Measurements from ENCODE around the gene CAMSAP1.
"Not testable (repeated sequence)": the region's sequence is repeated elsewhere in the genome, so short reads cannot be mapped to it uniquely, and the experiment has no call there.

Gene CAMSAP1

DNA sequence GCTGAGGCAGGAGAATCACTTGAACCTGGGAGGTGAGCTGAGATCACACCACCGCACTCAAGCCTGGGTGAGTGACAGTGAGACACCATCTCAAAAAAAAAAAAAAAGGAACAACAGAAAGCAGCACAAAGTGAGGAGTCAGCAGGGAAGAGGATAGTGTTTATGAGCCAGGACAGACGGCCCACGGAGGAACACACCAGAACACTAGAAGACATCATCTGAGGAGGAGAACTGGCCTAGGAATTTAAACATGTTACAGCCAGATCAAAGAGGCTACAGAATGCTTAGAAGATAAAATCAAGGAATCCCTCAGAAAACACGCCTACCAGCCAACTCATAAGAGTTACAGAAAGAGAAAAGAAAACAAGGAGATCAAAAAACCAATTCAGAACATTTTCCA is 41.6 kb upstream of the CAMSAP1 start:
- H2AK5ac ChIP-seq (ENCODE audit: low read length) = no peak overlapping the region
- no peak overlapping the region for H3K18ac ChIP-seq (ENCODE audit: low read length)
- no peak overlapping the region for H3K4ac ChIP-seq (ENCODE audit: low read depth, low read length)
- no peak overlapping the region for H4K8ac ChIP-seq (ENCODE audit: low read depth, low read length)
- H3K27me3 ChIP-seq (ENCODE audit: insufficient read depth, low read length, poor library complexity) = no peaks in the 10 kb centered on the region
- no peak overlapping the region for H3K23ac ChIP-seq (ENCODE audit: low read length)
- H3K4me2 ChIP-seq (ENCODE audit: low read length) = no peak overlapping the region
- H3K4me1 ChIP-seq (ENCODE audit: control insufficient read depth, low read depth, low read length) = no peaks in the 10 kb centered on the region
- no peak overlapping the region for H3K9ac ChIP-seq (ENCODE audit: low read length)
- H3K79me1 ChIP-seq (ENCODE audit: low read length) = no peaks in the 10 kb centered on the region
- H4K5ac ChIP-seq (ENCODE audit: low read length) = no peak overlapping the region
- WGBS (ENCODE audit: extremely low coverage, insufficient coverage, low lambda C conversion rate) = no CpG with 5 or more reads among the region's 4 CpGs
- peaks cover 13% of the 10 kb centered on the region for H3K36me3 ChIP-seq (ENCODE audit: control insufficient read depth, insufficient read depth, low read length)
- H3K4me3 ChIP-seq (ENCODE audit: low read length) = no peak overlapping the region
- no peaks in the 10 kb centered on the region for H3K79me2 ChIP-seq (ENCODE audit: control insufficient read depth, insufficient read depth, low read length)
- no peak overlapping the region for H2BK15ac ChIP-seq (replicated peaks; ENCODE audit: low read depth)
- H2BK5ac ChIP-seq (ENCODE audit: low read length) = no peak overlapping the region
- H3K27ac ChIP-seq (ENCODE audit: low read depth, low read length) = no peak overlapping the region
- H2BK120ac ChIP-seq (ENCODE audit: low read depth, low read length) = no peak overlapping the region
- no peak overlapping the region for H3K56ac ChIP-seq (ENCODE audit: low read length)
- no peak for DNase-seq

DNA sequence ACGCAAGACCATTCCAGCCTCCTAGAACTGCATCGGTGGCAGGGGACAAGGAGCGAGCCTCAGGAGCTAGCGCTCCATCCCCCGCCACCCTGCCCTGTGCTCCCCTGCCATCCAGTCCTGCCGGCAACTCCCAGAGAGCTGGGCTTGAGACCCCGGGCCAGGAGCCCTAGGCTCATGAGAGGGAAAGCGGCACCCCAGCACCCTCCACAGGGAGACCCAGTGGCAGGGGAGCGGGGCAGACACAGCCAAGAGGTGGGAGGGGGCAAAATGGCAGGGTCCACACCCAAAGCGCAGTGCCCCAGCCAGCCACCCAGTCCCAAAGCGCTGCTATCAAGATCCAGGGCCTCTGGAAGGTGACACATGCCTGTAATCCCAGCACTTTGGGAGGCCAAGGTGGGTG is 41.1 kb upstream of the CAMSAP1 start:
- H3K4me1 ChIP-seq (ENCODE audit: control insufficient read depth, low read depth, low read length) = no peaks in the 10 kb centered on the region
- WGBS (ENCODE audit: extremely low coverage, insufficient coverage, low lambda C conversion rate) = no CpG with 5 or more reads among the region's 11 CpGs

DNA sequence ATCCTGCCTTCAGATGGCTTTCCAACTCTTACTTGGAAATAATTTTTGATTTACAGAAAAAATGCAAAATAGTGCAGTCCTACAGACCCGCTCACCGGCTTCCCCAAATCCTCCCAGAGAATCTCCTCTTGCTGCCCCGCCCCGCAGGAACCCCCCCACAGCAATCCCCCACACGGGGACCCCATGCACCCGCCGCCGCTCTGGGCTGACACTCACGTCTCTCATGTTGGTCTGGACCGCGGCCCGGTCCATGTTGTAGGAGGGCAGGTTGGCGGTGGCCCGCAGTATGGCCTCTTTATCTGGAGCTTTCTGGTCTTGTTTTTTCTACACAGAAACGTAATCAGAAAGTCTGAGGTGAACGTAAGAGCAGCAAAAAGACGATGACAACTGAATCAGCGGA is 40.2 kb upstream of the CAMSAP1 start:
- Histone ChIP-seq H3K9ac (ENCODE audit: low read length) (no peak overlapping the region), H2BK15ac (replicated peaks; ENCODE audit: low read depth) (no peak overlapping the region), H3K18ac (ENCODE audit: low read length) (no peak overlapping the region), H4K8ac (ENCODE audit: low read depth, low read length) (no peak overlapping the region), H3K79me2 (ENCODE audit: control insufficient read depth, insufficient read depth, low read length) (no peaks in the 10 kb centered on the region), H3K56ac (ENCODE audit: low read length) (no peak overlapping the region), H3K23ac (ENCODE audit: low read length) (no peak overlapping the region), H3K27me3 (ENCODE audit: insufficient read depth, low read length, poor library complexity) (no peaks in the 10 kb centered on the region), H3K4me2 (ENCODE audit: low read length) (no peak overlapping the region), H3K4me3 (ENCODE audit: low read length) (no peak overlapping the region), H4K5ac (ENCODE audit: low read length) (no peak overlapping the region), H3K36me3 (ENCODE audit: control insufficient read depth, insufficient read depth, low read length) (peaks cover 13% of the 10 kb centered on the region), H2AK5ac (ENCODE audit: low read length) (no peak overlapping the region), H3K27ac (ENCODE audit: low read depth, low read length) (no peak overlapping the region), H3K4ac (ENCODE audit: low read depth, low read length) (no peak overlapping the region), H3K4me1 (ENCODE audit: control insufficient read depth, low read depth, low read length) (no peaks in the 10 kb centered on the region), H2BK120ac (ENCODE audit: low read depth, low read length) (no peak overlapping the region), H3K79me1 (ENCODE audit: low read length) (no peaks in the 10 kb centered on the region), H2BK5ac (ENCODE audit: low read length) (no peak overlapping the region)
- no CpG with 5 or more reads among the region's 18 CpGs for WGBS (ENCODE audit: extremely low coverage, insufficient coverage, low lambda C conversion rate)
- no peak for DNase-seq

More for the DNA sequence above, 41.1 kb upstream of the CAMSAP1 start:
- H4K5ac ChIP-seq (ENCODE audit: low read length) = no peak overlapping the region
- no peaks in the 10 kb centered on the region for H3K27me3 ChIP-seq (ENCODE audit: insufficient read depth, low read length, poor library complexity)
- H4K8ac ChIP-seq (ENCODE audit: low read depth, low read length) = no peak overlapping the region
- no peak overlapping the region for H3K18ac ChIP-seq (ENCODE audit: low read length)
- no peak overlapping the region for H3K4me3 ChIP-seq (ENCODE audit: low read length)
- H3K79me1 ChIP-seq (ENCODE audit: low read length) = no peaks in the 10 kb centered on the region
- no peak overlapping the region for H3K56ac ChIP-seq (ENCODE audit: low read length)
- no peak overlapping the region for H2BK120ac ChIP-seq (ENCODE audit: low read depth, low read length)
- H3K23ac ChIP-seq (ENCODE audit: low read length) = no peak overlapping the region
- H3K4ac ChIP-seq (ENCODE audit: low read depth, low read length) = no peak overlapping the region
- no peaks in the 10 kb centered on the region for H3K79me2 ChIP-seq (ENCODE audit: control insufficient read depth, insufficient read depth, low read length)
- H2AK5ac ChIP-seq (ENCODE audit: low read length) = no peak overlapping the region
- H2BK5ac ChIP-seq (ENCODE audit: low read length) = no peak overlapping the region
- peaks cover 13% of the 10 kb centered on the region for H3K36me3 ChIP-seq (ENCODE audit: control insufficient read depth, insufficient read depth, low read length)
- DNase-seq = no peak
- no peak overlapping the region for H3K27ac ChIP-seq (ENCODE audit: low read depth, low read length)
- no peak overlapping the region for H3K9ac ChIP-seq (ENCODE audit: low read length)
- H3K4me2 ChIP-seq (ENCODE audit: low read length) = no peak overlapping the region
- no peak overlapping the region for H2BK15ac ChIP-seq (replicated peaks; ENCODE audit: low read depth)

DNA sequence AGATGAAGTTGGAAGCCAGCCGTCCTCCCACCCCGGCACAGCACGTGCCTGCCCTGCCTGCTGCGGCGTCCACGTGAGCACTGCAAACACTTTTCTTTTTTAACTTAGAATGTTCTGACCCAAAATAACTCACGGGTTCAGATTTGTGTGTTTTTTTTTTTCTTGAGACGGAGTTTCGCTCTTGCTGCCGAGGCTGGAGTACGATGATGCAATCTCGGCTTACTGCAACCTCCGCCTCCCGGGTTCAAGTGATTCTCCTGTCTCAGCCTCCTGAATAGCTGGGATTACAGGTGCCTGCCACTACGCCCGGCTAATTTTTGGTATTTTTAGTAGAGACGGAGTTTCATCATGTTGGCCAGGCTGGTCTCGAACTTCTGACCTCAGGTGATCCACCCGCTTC is 39.8 kb upstream of the CAMSAP1 start:
- DNase-seq; H3K56ac ChIP-seq (ENCODE audit: low read length); H4K5ac ChIP-seq (ENCODE audit: low read length); H4K8ac ChIP-seq (ENCODE audit: low read depth, low read length); H3K27ac ChIP-seq (ENCODE audit: low read depth, low read length); H2BK5ac ChIP-seq (ENCODE audit: low read length); H3K4me3 ChIP-seq (ENCODE audit: low read length); H3K4me1 ChIP-seq (ENCODE audit: control insufficient read depth, low read depth, low read length); H3K9ac ChIP-seq (ENCODE audit: low read length); H3K23ac ChIP-seq (ENCODE audit: low read length); H3K18ac ChIP-seq (ENCODE audit: low read length); H2BK120ac ChIP-seq (ENCODE audit: low read depth, low read length); H3K79me2 ChIP-seq (ENCODE audit: control insufficient read depth, insufficient read depth, low read length); H3K4me2 ChIP-seq (ENCODE audit: low read length); H3K79me1 ChIP-seq (ENCODE audit: low read length); H3K27me3 ChIP-seq (ENCODE audit: insufficient read depth, low read length, poor library complexity); H2BK15ac ChIP-seq (replicated peaks; ENCODE audit: low read depth); H3K4ac ChIP-seq (ENCODE audit: low read depth, low read length); H2AK5ac ChIP-seq (ENCODE audit: low read length); H3K36me3 ChIP-seq (ENCODE audit: control insufficient read depth, insufficient read depth, low read length): not testable (repeated sequence)
- no CpG with 5 or more reads among the region's 19 CpGs for WGBS (ENCODE audit: extremely low coverage, insufficient coverage, low lambda C conversion rate)

DNA sequence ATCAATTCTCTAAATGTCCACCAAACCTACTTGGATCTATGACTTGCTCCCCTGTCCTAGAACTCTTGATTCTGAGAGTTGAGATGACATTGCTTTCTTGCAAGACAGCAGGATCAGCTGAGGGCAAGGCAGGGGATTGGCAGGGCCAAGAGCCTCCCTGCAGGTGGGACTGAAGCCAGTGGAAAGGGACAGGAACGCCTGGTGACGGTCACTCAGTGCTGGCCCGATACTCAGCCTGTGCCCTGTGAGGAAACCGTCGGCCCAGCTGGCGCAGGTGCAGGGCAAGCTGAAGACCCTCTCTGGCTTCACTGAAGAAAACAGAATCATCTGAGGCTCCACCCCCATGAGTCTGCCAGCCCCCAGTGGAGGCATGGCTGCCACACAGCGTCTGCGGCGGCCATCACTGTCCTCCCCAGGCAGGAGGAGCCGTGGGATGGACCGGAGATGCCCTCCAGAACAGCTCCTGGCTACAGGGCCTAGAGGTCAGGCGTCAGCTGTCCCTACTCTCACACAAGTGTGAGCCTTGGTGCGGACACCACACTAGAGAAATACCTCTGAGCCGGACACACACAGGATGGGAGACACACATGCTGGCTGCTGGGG is 39.1 kb upstream of the CAMSAP1 start:
- no peak overlapping the region for H3K18ac ChIP-seq (ENCODE audit: low read length)

DNA sequence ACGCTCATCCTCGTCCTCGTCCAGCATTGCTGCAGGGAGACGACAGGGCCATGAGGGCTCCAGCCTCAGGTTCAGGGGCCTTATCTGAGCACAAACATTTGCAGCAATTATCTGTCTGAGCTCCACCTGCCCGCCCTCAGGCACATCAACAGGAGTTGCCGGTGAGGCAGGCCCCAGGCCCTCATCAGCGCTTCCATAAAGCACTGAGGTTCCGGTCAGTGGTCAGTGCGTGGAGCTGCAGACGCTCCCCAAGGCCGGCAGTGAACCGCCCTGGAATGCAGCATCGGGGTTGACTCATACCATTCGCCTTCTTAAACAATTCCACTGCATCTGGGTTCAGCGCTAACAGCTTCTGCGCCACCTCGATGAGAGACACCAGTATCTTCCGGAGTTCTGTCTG is 38.6 kb upstream of the CAMSAP1 start:
- H3K27me3 ChIP-seq (ENCODE audit: insufficient read depth, low read length, poor library complexity) = no peaks in the 10 kb centered on the region
- no peak for DNase-seq
- no peak overlapping the region for H3K27ac ChIP-seq (ENCODE audit: low read depth, low read length)
- H4K8ac ChIP-seq (ENCODE audit: low read depth, low read length) = no peak overlapping the region
- no CpG with 5 or more reads among the region's 18 CpGs for WGBS (ENCODE audit: extremely low coverage, insufficient coverage, low lambda C conversion rate)
- H3K79me2 ChIP-seq (ENCODE audit: control insufficient read depth, insufficient read depth, low read length) = no peaks in the 10 kb centered on the region
- H3K4ac ChIP-seq (ENCODE audit: low read depth, low read length) = no peak overlapping the region
- no peak overlapping the region for H2AK5ac ChIP-seq (ENCODE audit: low read length)
- no peak overlapping the region for H3K9ac ChIP-seq (ENCODE audit: low read length)
- peaks cover 10% of the 10 kb centered on the region for H3K36me3 ChIP-seq (ENCODE audit: control insufficient read depth, insufficient read depth, low read length)
- H3K79me1 ChIP-seq (ENCODE audit: low read length) = no peaks in the 10 kb centered on the region
- H3K18ac ChIP-seq (ENCODE audit: low read length) = no peak overlapping the region
- H3K23ac ChIP-seq (ENCODE audit: low read length) = no peak overlapping the region
- no peak overlapping the region for H4K5ac ChIP-seq (ENCODE audit: low read length)
- no peaks in the 10 kb centered on the region for H3K4me1 ChIP-seq (ENCODE audit: control insufficient read depth, low read depth, low read length)
- no peak overlapping the region for H2BK5ac ChIP-seq (ENCODE audit: low read length)
- H3K56ac ChIP-seq (ENCODE audit: low read length) = no peak overlapping the region
- H3K4me3 ChIP-seq (ENCODE audit: low read length) = no peak overlapping the region
- H3K4me2 ChIP-seq (ENCODE audit: low read length) = no peak overlapping the region
- no peak overlapping the region for H2BK15ac ChIP-seq (replicated peaks; ENCODE audit: low read depth)
- no peak overlapping the region for H2BK120ac ChIP-seq (ENCODE audit: low read depth, low read length)

More for the DNA sequence above, 39.1 kb upstream of the CAMSAP1 start:
- Histone ChIP-seq H3K4me3 (ENCODE audit: low read length) (no peak overlapping the region), H2BK5ac (ENCODE audit: low read length) (no peak overlapping the region), H3K79me2 (ENCODE audit: control insufficient read depth, insufficient read depth, low read length) (no peaks in the 10 kb centered on the region), H3K27me3 (ENCODE audit: insufficient read depth, low read length, poor library complexity) (no peaks in the 10 kb centered on the region), H3K27ac (ENCODE audit: low read depth, low read length) (no peak overlapping the region), H3K9ac (ENCODE audit: low read length) (no peak overlapping the region), H3K56ac (ENCODE audit: low read length) (no peak overlapping the region), H3K36me3 (ENCODE audit: control insufficient read depth, insufficient read depth, low read length) (peaks cover 10% of the 10 kb centered on the region), H4K5ac (ENCODE audit: low read length) (no peak overlapping the region), H3K4me1 (ENCODE audit: control insufficient read depth, low read depth, low read length) (no peaks in the 10 kb centered on the region), H3K4ac (ENCODE audit: low read depth, low read length) (no peak overlapping the region), H3K23ac (ENCODE audit: low read length) (no peak overlapping the region), H4K8ac (ENCODE audit: low read depth, low read length) (no peak overlapping the region), H3K79me1 (ENCODE audit: low read length) (no peaks in the 10 kb centered on the region), H2BK15ac (replicated peaks; ENCODE audit: low read depth) (no peak overlapping the region), H3K4me2 (ENCODE audit: low read length) (no peak overlapping the region), H2AK5ac (ENCODE audit: low read length) (no peak overlapping the region), H2BK120ac (ENCODE audit: low read depth, low read length) (no peak overlapping the region)
- DNase-seq = no peak
- no CpG with 5 or more reads among the region's 14 CpGs for WGBS (ENCODE audit: extremely low coverage, insufficient coverage, low lambda C conversion rate)
